ENCODE measurements around the gene CENPV. TPM values are rescaled to one million over a fixed set of nuclear protein-coding genes. Genes with fewer than 3 reads are reported as not detected.

Gene CENPV
- total RNA-seq = 3.3 and 4.5 TPM in 2 replicates

GRCh38 chr17:16353317-16354174, at the start of gene CENPV:
Gene CENPV, minus strand, starts transcription at chr17:16353469. Its CDS starts 33 bp downstream, at chr17:16353436.

GRCh38 chr17:16380640-16381495, 27.6 kb upstream of the CENPV start, which contains the start of gene UBB:
Gene UBB, plus strand, starts transcription at chr17:16381091. Its CDS starts 817 bp downstream, at chr17:16381908.

Other genes with a start within 250 kb of the CENPV start
- gene NCOR1, start 137.9 kb downstream of the CENPV start, total RNA-seq = 98.4 and 111 TPM in 2 replicates
- gene PIGL, start 136.3 kb downstream of the CENPV start, total RNA-seq = 20.4 and 29.0 TPM in 2 replicates
- 1,186 and 1,336 TPM in 2 replicates for gene UBB, start 27.6 kb upstream of the CENPV start, total RNA-seq
- 21.7 and 41.8 TPM in 2 replicates for gene TRPV2, start 62.1 kb upstream of the CENPV start, total RNA-seq
- 1.6 and 2.1 TPM in 2 replicates for gene LRRC75A, start 138.7 kb upstream of the CENPV start, total RNA-seq
- gene ZNF287, start 215.7 kb upstream of the CENPV start, total RNA-seq = 11.2 and 12.6 TPM in 2 replicates

Data from articular chondrocyte of knee joint (primary cell).